AG04450 (cell line): ENCODE measurements around the gene CNFN. TPM values are rescaled to one million over a fixed set of nuclear protein-coding genes. Genes with fewer than 3 reads are reported as not detected.

Experiments
- CTCF ChIA-PET: fragments of 300-600, 350-600 bp; formaldehyde crosslinking; extraction: SDS; loops from one replicate; lab custom pipeline; 2022; ENCODE audit warnings: antibody characterized with exemption, inconsistent platforms; lab: Charles Lee
- POLR2A ChIA-PET: fragments of 350-600 bp; formaldehyde crosslinking; extraction: SDS; loops from one replicate; lab custom pipeline; 2021; ENCODE audit warnings: antibody characterized with exemption, inconsistent platforms; lab: Yijun Ruan, JAX
- DNase-seq: peaks from one replicate; pipeline ENCODE4 v3.0.0-alpha.2; 2011; ENCODE audit warnings: low read depth, low spot score
- H3K27ac ChIP-seq: one replicate; pipeline ENCODE4 v1.5.1; 2012; ENCODE audit warnings: low read depth, low read length, control low read depth
- H3K27me3 ChIP-seq: one replicate; pipeline ENCODE4 v1.6.0; 2012; ENCODE audit warnings: low read length; ENCODE audit not compliant: control insufficient read depth, insufficient read depth
- H3K4me3 ChIP-seq: 2 replicates; pipeline ENCODE4 v1.5.1; 2011; ENCODE audit warnings: mild to moderate bottlenecking, low read depth, low read length, control low read depth
- H3K9me3 ChIP-seq: 2 replicates; pipeline ENCODE4 v1.5.1; 2012; ENCODE audit warnings: low read length; ENCODE audit not compliant: control insufficient read depth, insufficient read depth
- CTCF ChIP-seq: IDR thresholded peaks from 2 replicates; pipeline ENCODE4 v1.5.1; 2011; ENCODE audit warnings: low read depth, low read length, control low read depth, inconsistent platforms
- polyA plus RNA-seq: library from polyadenylated mRNA; depleted of rRNA; stranded (reverse); fragments of >200 nt; gene quantifications from 2 replicates; pipeline ENCODE4 v1.2.3, GENCODE V29; 2011

CNFN gene
- polyA plus RNA-seq, 1 experiment, result 0.20 TPM

GRCh38 chr19:42394751-42395150 is 4.7 kb upstream of the CNFN start:
- H3K27ac ChIP-seq, result no peak overlapping the region
- no peak overlapping the region for H3K4me3 ChIP-seq
- no peaks in the 10 kb centered on the region for H3K9me3 ChIP-seq
- no peak for TF ChIP-seq CTCF
- peaks cover 25% of the 10 kb centered on the region for H3K27me3 ChIP-seq
- ChIA-PET CTCF (interaction anchor here (0.6 kb wide), 1 partner anchor 21 kb away, joined by 4 read pairs; no protein-coding TSS in a partner anchor), POLR2A (no interaction called here)
- no peak for DNase-seq

GRCh38 chr19:42392165-42392564 is 2.1 kb upstream of the CNFN start:
- H3K27me3 ChIP-seq, result peaks cover 29% of the 10 kb centered on the region
- H3K4me3 ChIP-seq, result no peak overlapping the region
- TF ChIP-seq CTCF, result no peak
- ChIA-PET CTCF (interaction anchor here (0.8 kb wide), 1 partner anchor 48 kb away, joined by 3 read pairs; no protein-coding TSS in a partner anchor), POLR2A (no interaction called here)
- H3K27ac ChIP-seq, result no peak overlapping the region
- H3K9me3 ChIP-seq, result no peaks in the 10 kb centered on the region; the same call in 1 of the 2 replicates
- no peak for DNase-seq

- Histone ChIP-seq H3K27ac (no peak overlapping the region), H3K9me3 (no peaks in the 10 kb centered on the region; the same call in 1 of the 2 replicates), H3K27me3 (peaks cover 29% of the 10 kb centered on the region), H3K4me3 (no peak overlapping the region)
- ChIA-PET POLR2A (no interaction called here), CTCF (interaction anchor here (1.1 kb wide), 1 partner anchor 12 kb away, joined by 3 read pairs; no protein-coding TSS in a partner anchor)
- no peak for DNase-seq
- TF ChIP-seq CTCF, result no peak
Measured at GRCh38 chr19:42388851-42389489, 1.1 kb downstream of the CNFN start.

GRCh38 chr19:42386974-42387707 is 3.0 kb downstream of the CNFN start:
- CTCF ChIA-PET, result interaction anchor here (1.3 kb wide), 1 partner anchor 13 kb away, joined by 6 read pairs; no protein-coding TSS in a partner anchor
- TF ChIP-seq CTCF, result peak; percentile 48; the same call in 1 of the 2 replicates
- H3K4me3 ChIP-seq, result peak overlapping the region; percentile 51

GRCh38 chr19:42380155-42380554 is 9.9 kb downstream of the CNFN start:
- ChIA-PET CTCF (no interaction called here), POLR2A (no interaction called here)
- no peak for DNase-seq
- Histone ChIP-seq H3K4me3 (no peak overlapping the region), H3K27me3 (peaks cover 4% of the 10 kb centered on the region), H3K27ac (no peak overlapping the region), H3K9me3 (no peaks in the 10 kb centered on the region; the same call in 1 of the 2 replicates)
- no peak for TF ChIP-seq CTCF

More at GRCh38 chr19:42386974-42387707, 3.0 kb downstream of the CNFN start:
- Histone ChIP-seq H3K27me3 (peaks cover 24% of the 10 kb centered on the region), H3K27ac (no peak overlapping the region), H3K9me3 (no peaks in the 10 kb centered on the region; the same call in 1 of the 2 replicates)
- POLR2A ChIA-PET, result no interaction called here
- no peak for DNase-seq
